ACC112 (cell line): Measurements from ENCODE around the gene EFNB2.

Experiments used
- H2AFZ ChIP-seq: fragments of 200-600 bp; sonication (generic); one replicate; pipeline ENCODE4 v1.6.0; 2017; ENCODE audit warnings: antibody characterized with exemption, low read length; ENCODE audit not compliant: unreplicated experiment
- H3K27ac ChIP-seq: fragments of 200-600 bp; sonication (generic); 2 replicates; pipeline ENCODE4 v1.5.1; 2014; ENCODE audit warnings: low read depth, mild to moderate bottlenecking, antibody characterized with exemption, low read length, moderate library complexity
- H3K27me3 ChIP-seq: fragments of 200-600 bp; sonication (generic); 2 replicates; pipeline ENCODE4 v1.6.1; 2014; ENCODE audit warnings: mild to moderate bottlenecking, antibody characterized with exemption, low read length, moderate library complexity, mixed read lengths; ENCODE audit not compliant: insufficient read depth
- H3K36me3 ChIP-seq: fragments of 200-600 bp; sonication (generic); 2 replicates; pipeline ENCODE4 v1.6.1; 2016; ENCODE audit warnings: mild to moderate bottlenecking, antibody characterized with exemption, low read length, moderate library complexity, mixed read lengths; ENCODE audit not compliant: insufficient read depth
- H3K4me1 ChIP-seq: fragments of 200-600 bp; sonication (generic); one replicate; pipeline ENCODE4 v1.6.1; 2016; ENCODE audit warnings: low read length, mixed read lengths; ENCODE audit not compliant: insufficient read depth, unreplicated experiment, control insufficient read depth
- H3K4me3 ChIP-seq: fragments of 200-600 bp; sonication (generic); 2 replicates; pipeline ENCODE4 v1.5.1; 2014; ENCODE audit warnings: mild to moderate bottlenecking, low read depth, low read length
- H3K79me2 ChIP-seq: fragments of 200-600 bp; sonication (generic); one replicate; pipeline ENCODE4 v1.6.0; 2016; ENCODE audit warnings: low read length; ENCODE audit not compliant: control insufficient read depth, unreplicated experiment, insufficient read depth

Gene EFNB2

DNA sequence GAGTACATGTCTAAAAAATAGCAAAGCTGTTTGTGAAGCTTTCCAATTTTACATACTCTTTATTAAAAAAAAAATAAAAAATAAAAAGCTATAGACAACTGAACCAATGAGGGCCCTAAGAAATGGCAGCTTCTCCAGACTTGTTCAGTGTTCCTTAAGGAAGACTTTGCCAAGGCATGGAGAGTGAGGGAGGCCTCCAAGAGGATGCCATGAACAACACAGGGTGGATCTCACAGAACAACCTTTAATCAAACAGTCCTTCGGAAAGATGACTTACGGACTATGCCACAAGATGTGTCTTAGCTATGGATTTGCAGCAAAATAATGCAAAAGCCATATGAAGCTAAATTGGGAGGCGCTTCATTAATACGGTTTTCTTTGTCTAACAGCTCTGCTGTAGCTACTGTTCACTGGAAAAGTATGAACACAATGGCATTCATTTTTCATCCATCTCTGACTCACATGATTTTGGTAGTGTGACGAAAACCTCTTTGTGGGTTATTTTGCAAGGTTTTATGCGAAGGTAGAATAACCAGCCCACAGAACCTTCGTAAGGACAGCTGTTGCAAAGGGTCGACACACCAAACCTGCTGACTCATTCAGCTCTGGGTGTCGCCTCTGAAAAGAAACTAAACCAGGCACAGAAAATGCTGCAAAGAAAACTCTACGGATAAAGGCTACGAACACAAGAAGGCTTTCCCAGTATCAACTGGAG is 27.7 kb downstream of the EFNB2 start:
- Histone ChIP-seq H2AFZ (peak overlapping the region; percentile 58), H3K27ac (peak overlapping the region; percentile 12; the same call in 1 of the 2 replicates), H3K36me3 (no peaks in the 10 kb centered on the region), H3K4me1 (peaks cover 8% of the 10 kb centered on the region), H3K79me2 (no peaks in the 10 kb centered on the region), H3K27me3 (no peaks in the 10 kb centered on the region), H3K4me3 (0 out of 2 replicates have a peak overlapping the region, but pooled peaks have one; percentile 20)

- H3K4me1 ChIP-seq = peaks cover 8% of the 10 kb centered on the region
- H3K4me3 ChIP-seq = no peak overlapping the region
- no peaks in the 10 kb centered on the region for H3K79me2 ChIP-seq
- H3K36me3 ChIP-seq = no peaks in the 10 kb centered on the region
- no peak overlapping the region for H3K27ac ChIP-seq
- H3K27me3 ChIP-seq = no peaks in the 10 kb centered on the region
- H2AFZ ChIP-seq = no peak overlapping the region
Observed at GRCh38 chr13:106506286-106506685, 29.2 kb downstream of the EFNB2 start.

- no peaks in the 10 kb centered on the region for H3K79me2 ChIP-seq
Observed at GRCh38 chr13:106505732-106506131, 29.7 kb downstream of the EFNB2 start.

DNA sequence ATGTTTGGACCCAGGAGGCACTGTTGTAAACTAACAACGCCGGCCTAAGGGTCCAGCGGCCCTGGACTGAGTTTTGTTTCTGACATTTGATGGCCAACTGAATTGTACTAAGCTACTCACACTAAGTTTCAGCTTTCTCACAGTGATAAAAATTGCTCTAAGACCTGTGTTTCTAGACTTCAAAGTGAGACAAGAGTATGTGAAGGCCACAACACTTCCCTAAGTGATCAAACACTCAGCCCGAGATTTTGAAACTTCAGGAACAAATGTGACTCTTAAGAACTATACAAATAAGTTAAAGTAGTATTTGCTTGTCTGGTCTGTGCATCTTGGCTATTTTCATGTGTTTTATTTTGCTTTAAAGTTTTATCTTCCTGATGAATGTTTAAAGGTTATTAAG is 30.2 kb downstream of the EFNB2 start:
- H3K4me3 ChIP-seq = no peak overlapping the region
- H3K79me2 ChIP-seq = no peaks in the 10 kb centered on the region
- no peaks in the 10 kb centered on the region for H3K27me3 ChIP-seq
- H3K36me3 ChIP-seq = no peaks in the 10 kb centered on the region
- peaks cover 8% of the 10 kb centered on the region for H3K4me1 ChIP-seq
- H3K27ac ChIP-seq = no peak overlapping the region
- no peak overlapping the region for H2AFZ ChIP-seq

More at GRCh38 chr13:106505732-106506131, 29.7 kb downstream of the EFNB2 start:
- no peaks in the 10 kb centered on the region for H3K36me3 ChIP-seq
- H3K27me3 ChIP-seq = no peaks in the 10 kb centered on the region
- H3K4me3 ChIP-seq = no peak overlapping the region
- no peak overlapping the region for H2AFZ ChIP-seq
- no peak overlapping the region for H3K27ac ChIP-seq
- peaks cover 8% of the 10 kb centered on the region for H3K4me1 ChIP-seq

- H3K27me3 ChIP-seq = no peaks in the 10 kb centered on the region
- H2AFZ ChIP-seq = no peak overlapping the region
- peaks cover 8% of the 10 kb centered on the region for H3K4me1 ChIP-seq
- H3K27ac ChIP-seq = no peak overlapping the region
- H3K36me3 ChIP-seq = no peaks in the 10 kb centered on the region
- no peak overlapping the region for H3K4me3 ChIP-seq
- no peaks in the 10 kb centered on the region for H3K79me2 ChIP-seq
Observed at GRCh38 chr13:106503730-106504453, 31.6 kb downstream of the EFNB2 start.

DNA sequence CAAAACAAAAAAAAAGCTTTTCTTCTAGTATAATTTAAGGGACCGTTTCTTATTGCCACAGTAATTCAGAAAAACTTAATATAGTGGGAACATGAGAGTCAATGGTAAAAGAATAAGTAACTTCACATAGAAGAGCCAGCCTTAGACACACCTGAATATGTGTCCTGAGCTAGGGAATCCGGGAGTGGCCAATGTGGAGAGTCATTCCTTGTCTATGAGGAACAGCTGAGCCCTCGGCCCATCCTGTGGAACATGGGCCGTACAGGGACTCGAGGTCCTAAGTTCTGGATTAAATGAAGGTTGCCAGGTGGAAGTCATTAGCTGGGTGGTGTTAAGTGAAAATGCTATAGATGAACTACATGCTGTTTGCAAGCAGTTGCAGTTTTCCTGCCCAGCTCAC is 32.2 kb downstream of the EFNB2 start:
- no peaks in the 10 kb centered on the region for H3K79me2 ChIP-seq

DNA sequence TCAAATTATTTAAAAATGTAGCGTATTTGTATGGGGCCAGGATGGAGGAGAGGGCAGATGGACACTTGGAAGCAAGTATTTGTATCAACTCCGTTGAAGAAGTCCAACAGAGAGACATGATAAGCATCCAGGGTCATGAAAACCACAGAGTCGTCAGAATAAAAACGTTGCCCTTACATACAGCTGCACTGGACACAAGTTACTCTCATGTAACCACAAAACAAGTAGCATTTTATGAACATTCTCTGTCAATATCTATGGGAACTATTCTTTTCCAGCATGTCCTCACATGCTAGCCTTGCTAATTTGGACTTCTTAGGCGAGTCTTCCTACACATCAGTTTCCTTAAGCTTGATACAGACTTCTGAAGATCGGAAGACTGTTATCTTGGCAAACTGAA is 35.0 kb downstream of the EFNB2 start:
- Histone ChIP-seq H2AFZ (no peak overlapping the region), H3K36me3 (no peaks in the 10 kb centered on the region), H3K27ac (no peak overlapping the region)

More for the DNA sequence above, 32.2 kb downstream of the EFNB2 start:
- Histone ChIP-seq H3K27me3 (no peaks in the 10 kb centered on the region), H3K4me1 (peaks cover 6% of the 10 kb centered on the region), H3K36me3 (no peaks in the 10 kb centered on the region), H2AFZ (no peak overlapping the region), H3K4me3 (no peak overlapping the region), H3K27ac (no peak overlapping the region)

GRCh38 chr13:106499896-106500295 is 35.6 kb downstream of the EFNB2 start:
- Histone ChIP-seq H3K4me3 (no peak overlapping the region), H3K79me2 (no peaks in the 10 kb centered on the region), H2AFZ (no peak overlapping the region)

More for the DNA sequence above, 35.0 kb downstream of the EFNB2 start:
- no peaks in the 10 kb centered on the region for H3K27me3 ChIP-seq
- no peak overlapping the region for H3K4me3 ChIP-seq
- no peaks in the 10 kb centered on the region for H3K79me2 ChIP-seq
- no peaks in the 10 kb centered on the region for H3K4me1 ChIP-seq

DNA sequence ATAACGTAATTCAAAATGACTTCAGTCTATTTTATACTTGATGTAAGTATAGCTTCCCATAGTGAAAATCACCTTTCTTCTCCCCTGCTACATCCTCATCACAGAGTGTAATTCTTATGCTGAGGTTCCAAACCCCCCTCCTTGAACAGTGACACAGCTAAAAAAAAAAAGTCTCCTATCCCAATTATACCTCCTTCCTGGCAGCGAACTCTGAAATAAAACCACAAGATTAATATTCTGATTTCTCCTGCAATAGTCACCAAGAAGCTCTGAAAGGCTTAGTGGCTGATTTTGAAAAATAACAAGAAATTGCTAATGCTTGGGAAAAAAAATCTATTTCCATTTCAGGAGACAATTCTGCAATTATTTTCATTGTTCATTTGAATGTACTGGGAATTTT is 36.3 kb downstream of the EFNB2 start:
- Histone ChIP-seq H3K36me3 (no peaks in the 10 kb centered on the region), H3K27me3 (no peaks in the 10 kb centered on the region), H2AFZ (no peak overlapping the region), H3K4me1 (no peaks in the 10 kb centered on the region), H3K27ac (no peak overlapping the region), H3K79me2 (no peaks in the 10 kb centered on the region), H3K4me3 (no peak overlapping the region)

More at GRCh38 chr13:106499896-106500295, 35.6 kb downstream of the EFNB2 start:
- Histone ChIP-seq H3K27ac (no peak overlapping the region), H3K27me3 (no peaks in the 10 kb centered on the region), H3K4me1 (no peaks in the 10 kb centered on the region), H3K36me3 (no peaks in the 10 kb centered on the region)

- Histone ChIP-seq H3K36me3 (no peaks in the 10 kb centered on the region), H3K4me1 (no peaks in the 10 kb centered on the region), H3K4me3 (no peak overlapping the region), H3K27me3 (no peaks in the 10 kb centered on the region), H2AFZ (no peak overlapping the region), H3K27ac (no peak overlapping the region), H3K79me2 (no peaks in the 10 kb centered on the region)
Observed at GRCh38 chr13:106498571-106498970, 36.9 kb downstream of the EFNB2 start.

- Histone ChIP-seq H3K4me1 (no peaks in the 10 kb centered on the region), H3K27me3 (no peaks in the 10 kb centered on the region), H3K4me3 (no peak overlapping the region), H3K79me2 (no peaks in the 10 kb centered on the region), H3K36me3 (no peaks in the 10 kb centered on the region), H2AFZ (no peak overlapping the region), H3K27ac (no peak overlapping the region)
Observed at GRCh38 chr13:106498158-106498557, 37.3 kb downstream of the EFNB2 start.
